NCI-H2196 treated with DMSO at 0.1 percent for 48 hours (cell line): ENCODE results near the gene ZNF778.
A peak's percentile ranks its signal among the peaks of the same experiment; 100 is the strongest.
"Not testable (repeated sequence)": the region's sequence is repeated elsewhere in the genome, so short reads cannot be mapped to it uniquely, and the experiment has no call there.

Experiments used
- DNase-seq: peaks from one replicate; lab custom pipeline; 2025; ENCODE audit not compliant: unreplicated experiment; lab: John Stamatoyannopoulos, UW

The ZNF778 gene

DNA sequence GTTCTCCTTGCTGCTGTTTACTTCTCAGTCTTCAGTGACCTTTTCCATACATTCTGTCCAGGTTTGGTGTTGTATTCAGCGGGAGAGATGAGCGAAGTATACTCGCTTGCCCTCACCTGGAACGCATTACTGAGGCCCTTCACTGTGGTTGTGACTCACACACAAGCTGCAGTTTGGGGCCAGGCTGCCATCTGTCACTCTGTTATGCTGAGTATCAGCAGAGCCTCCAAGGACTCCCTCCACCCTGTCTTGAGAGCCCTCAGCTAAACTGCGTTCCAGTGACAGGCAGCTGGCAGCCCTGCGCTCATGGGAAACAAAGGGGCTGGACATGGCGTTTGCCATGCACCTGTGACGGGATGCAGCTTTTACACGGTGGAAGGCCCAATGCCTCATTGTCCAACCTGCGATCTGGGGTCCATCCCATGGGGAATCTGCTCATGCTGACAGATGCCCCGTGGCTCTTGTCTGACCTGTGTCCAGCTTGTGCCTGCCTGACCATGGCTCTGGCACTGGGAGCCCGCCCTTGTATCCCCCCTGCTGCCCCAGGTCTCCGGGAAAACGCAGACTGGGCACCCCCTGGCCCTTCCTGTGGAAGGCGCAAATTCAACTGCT, 6.5 kb upstream of the ZNF778 start:
- DNase-seq = no peak

DNA sequence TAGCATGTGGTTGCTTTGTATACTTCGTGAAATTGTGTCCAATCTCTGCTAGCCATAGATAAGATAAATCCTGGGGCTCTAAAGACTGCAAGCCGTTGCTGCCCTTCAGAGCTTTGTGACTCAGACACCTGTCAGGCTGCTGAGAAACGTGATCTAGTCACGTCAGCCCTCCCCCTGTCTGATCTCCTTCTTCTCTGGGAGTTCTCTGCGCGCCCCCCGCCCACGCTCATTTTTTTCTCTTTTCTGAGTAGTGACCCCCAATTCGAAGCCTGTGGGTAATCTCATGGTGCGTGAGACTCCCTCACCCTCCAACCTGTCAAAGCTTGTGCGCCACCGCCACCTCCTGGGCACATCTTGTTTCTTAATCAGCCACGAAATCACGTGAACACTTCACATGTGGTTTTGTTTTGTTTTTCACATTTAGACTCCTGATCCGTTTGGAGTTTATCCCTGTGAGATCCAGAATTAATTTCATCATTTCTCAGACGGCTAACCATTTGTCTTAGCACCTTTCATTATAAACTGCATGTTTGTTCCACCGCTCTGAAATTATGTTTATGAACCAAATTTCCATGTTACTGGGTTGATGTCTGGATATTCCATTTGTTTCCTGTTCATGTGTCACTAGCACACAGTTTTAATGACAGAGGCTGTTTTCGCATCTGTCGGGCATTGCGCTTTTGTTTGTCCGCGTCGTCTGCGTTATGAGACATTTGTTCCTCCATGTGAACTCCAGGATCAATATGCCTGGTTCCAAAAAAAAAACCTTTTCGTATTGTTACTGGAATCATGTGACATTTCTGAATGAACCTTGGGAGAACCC, 977 bp upstream of the ZNF778 start:
- DNase-seq = peak; percentile 8

DNA sequence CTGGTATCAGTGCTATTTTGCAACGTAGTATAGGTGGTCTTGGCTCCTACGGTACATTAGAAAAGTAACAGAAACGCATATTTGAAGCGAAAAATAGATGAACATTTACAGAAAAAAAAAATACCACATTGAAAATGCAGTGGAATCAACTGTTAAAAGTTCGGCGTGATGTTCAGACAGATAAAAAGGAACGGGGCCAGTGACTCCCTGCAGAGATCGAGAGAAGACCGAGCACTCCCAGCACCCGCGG, 440 bp upstream of the ZNF778 start:
- DNase-seq = no peak

DNA sequence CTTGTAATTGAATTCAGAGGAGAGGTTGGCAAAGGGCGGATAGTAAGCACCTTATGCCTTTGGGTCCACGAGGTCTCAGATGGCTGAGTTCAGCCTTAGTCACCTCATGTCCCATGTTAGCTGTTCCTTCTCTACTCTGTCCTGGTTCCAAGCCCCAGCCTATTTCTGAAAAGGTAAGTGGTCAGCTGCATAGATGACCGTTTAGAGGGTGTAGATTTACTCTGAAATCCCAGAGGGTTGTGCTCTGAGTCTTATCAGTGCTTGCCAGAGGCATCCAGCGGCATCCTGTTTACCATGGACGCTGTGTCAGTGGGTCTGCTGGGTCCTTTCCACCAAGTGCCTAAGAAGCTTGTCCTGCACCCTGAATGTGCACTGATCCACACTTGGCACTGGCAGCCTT, 1.9 kb downstream of the ZNF778 start:
- no peak for DNase-seq

DNA sequence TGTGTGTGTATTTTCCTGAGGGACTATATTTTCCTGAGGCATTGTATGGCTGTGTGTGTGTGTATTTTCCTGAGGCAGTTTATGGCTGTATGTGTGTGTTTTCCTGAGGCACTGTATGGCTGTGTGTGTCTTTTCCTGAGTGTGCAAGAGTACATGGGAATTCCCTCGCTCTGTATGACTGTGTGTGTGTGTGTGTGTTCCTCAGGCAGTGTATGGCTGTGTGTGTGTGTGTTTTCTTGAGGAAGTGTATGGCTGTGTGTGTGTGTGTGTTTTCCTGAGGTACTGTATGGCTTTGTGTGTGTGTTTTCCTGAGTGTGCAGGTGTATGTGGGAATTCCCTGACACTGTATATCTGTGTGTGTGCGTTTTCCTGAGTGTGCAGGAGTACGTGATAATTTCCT, 4.1 kb downstream of the ZNF778 start:
- no peak for DNase-seq

DNA sequence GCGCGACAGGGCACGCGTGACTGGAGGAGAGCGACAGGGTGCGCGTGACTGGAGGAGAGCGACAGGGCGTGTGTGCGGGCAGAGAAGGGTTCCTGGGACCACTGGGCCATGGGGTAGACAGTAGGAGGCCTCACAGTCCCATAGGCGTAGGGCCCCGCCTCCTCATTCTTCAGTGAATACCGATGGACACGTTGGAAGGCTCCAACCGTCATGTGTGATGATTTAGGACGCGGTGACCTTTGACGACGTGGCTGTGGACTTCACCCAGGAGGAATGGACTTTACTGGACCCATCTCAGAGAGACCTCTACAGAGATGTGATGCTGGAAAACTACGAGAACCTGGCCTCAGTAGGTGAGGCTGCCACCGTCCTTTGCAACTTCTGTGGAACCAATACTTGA, 5.4 kb downstream of the ZNF778 start:
- DNase-seq = no peak

DNA sequence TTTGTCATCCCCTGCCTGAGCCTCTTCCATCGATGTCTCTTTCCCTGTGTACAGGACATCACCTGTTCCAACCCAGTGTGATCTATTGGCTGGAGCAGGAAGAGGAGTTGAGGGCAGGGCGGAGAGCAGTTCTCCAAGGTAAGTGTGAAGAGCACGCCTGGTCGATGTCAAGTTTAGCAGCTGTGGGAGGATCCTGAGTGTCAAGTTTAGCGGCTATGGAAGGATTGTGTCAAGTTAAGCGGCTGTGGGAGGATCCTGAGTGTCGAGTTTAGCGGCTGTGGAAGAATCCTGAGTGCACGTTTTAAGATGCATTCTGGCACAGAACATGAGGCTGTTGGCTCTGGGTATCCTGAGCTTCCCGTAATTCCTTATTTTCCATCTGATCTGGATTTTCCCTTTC, 7.2 kb downstream of the ZNF778 start:
- no peak for DNase-seq

DNA sequence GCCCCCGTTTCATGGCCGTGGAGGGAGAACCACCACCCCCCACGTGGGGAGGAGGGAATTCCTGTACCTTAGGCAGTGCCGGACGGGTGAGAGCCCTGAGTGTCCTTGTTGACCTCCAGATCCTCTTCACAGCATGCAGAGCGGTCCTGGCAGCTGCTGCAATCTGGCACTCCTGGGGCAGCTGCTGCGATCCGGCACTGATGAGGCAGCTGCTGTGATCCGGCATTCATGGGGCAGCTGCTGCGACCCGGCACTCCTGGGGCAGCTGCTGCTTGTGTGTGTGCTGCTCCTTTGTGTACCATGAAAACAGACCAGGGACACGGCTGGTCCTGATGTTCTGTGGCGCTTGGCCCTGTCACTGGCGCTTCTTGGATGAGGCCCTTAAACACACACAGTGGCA, 12.8 kb downstream of the ZNF778 start:
- DNase-seq = peak; percentile 20

DNA sequence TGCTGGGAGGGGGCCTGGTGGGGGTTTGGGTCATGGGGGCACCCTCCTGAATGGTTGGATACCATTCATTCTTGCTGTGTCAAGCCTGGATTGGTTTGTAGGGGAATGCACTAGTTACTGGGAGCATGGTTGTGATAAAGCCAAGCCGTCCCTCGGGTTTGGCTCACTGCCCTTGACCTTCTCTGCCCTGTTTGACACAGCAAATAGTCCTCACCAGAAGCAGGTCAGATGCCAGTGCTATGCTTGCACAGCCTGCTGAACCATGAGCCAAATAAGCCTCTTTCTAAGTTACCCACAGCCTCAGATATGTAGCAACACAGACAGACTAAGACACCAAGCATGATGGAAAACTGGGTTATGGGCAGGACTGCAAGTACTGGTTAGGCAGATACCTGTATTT, 14.6 kb downstream of the ZNF778 start:
- no peak for DNase-seq

DNA sequence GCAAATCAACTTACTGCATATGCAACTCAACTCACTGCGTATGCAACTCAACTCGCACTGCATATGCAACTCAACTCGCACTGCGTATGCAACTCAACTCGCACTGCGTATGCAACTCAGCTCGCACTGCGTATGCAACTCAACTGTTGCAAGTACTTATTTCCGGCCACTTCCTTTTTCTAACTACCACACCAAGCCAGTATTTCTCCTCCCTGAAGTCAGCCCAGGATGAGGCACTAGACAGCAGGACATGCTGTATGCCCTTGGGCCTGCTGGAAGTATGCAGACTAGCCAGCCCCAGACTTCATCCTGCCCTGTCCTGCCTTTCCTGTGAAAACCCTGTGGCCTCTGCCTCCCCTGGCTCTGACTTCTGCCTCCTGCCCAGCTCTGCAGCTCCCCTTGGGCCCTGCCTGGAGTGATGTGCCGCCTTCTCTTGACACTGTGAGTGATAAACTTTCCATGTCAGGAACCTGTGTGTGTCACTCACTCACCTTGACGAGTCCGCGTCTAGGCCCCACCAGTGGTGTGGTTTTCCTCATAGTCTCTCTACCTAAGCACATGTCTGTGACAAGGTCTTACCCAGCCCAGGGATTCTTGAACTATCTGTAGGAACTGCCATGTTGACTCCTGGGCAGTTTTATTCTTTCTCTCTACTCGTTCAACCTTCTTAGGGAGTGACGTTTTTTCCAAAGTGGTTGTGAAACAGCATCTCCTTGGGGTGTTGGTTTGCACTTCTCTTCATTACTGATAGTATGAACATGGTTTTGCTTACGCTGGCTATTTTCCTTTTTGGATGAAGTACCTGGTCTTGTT, 16.4 kb downstream of the ZNF778 start:
- DNase-seq = no peak

DNA sequence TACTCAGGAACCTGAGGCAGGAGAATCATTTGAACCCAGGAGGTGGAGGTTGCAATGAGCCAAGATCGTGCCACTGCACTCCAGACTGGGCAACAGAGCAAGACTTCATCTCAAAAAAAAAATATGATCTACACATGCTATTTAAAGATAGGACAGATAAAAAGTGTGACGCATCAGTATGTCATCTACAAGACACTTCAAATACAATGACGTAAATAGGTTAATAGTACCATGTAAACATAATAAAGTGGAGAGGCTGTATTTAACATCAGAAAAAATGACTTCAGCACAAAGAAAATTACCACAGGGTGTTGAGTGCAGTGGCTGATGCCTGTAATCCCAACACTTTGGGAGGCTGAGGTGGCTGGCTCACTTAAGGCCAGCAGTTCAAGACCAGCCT, 20.2 kb downstream of the ZNF778 start:
- DNase-seq = no peak

DNA sequence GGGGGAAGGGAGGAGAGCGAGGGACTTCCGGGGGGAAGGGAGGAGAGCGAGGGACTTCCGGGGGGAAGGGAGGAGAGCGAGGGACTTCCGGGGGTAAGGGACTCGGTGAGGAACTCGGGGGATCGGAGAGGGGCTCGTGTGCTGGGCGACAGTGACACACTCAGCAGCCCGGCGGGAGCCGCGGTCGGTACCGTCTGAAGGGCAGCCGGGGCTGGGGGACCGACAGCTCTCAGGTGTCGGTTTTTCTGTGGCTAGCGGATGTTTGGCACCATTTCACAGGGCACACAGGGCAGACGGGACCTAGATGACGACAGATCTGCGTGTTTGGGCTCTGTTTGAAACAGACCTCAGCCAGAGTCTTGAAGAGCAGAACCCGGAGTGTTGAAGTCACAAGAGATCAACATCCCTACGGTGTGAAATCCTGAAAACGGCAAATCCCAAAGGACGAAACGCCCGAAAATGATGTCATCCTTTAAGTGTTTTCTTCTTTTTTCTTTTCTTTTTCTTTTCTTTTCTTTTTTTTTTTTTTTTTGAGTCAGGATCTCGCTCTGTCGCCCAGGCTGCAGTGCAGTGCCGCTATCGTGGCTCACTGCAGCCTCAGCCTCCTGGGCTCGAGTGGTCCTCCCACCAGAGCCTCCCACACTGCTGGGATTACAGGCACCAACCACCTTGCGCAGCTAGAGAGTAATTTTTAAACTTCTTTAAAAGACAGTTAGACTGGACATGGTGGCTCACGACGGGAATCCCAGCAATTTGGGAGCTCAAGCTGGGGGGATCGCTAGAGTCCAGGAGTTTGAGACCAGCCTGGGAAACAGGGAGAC, 23.9 kb downstream of the ZNF778 start:
- DNase-seq = peak; percentile 15

DNA sequence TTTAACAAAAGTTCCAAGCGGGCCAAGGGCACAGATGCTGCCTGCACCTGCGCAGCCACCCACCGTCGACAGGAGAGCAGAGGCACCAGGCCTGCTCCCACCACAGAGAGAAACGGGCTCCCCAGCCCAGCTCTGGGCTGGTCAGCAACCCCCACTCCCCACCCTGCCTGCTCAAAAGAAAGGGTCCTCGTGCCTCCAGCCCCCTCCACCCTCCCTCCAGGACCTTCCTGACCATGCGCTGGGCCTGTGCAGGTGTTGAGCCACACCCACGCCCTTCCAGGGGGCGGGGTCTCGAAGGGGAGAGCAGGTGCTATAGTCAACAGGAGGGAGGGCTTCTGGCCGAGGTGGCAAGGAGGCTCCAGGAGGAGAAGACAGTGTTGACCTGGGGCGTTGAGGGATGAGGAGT, 25.3 kb downstream of the ZNF778 start:
- no peak for DNase-seq

DNA sequence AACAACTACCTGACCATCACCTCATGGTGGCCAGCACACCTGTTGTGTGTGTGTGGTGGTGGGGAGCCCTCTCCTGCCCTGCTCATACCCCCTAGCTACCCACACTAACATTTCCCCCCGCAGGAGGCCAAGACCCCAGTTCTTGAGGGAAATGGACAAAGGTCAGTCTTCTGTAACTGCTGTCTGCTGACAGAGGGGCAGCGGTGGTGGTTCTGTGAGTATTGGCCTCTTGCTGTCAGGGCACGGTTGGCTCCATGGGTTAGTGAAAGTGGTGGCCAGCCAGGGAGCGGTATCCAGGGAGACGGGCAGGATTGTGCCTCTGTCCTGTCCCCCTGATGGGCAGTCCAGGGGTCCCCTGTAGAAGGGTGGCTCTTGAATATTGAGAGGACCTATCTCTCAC, 26.2 kb downstream of the ZNF778 start:
- DNase-seq = no peak

DNA sequence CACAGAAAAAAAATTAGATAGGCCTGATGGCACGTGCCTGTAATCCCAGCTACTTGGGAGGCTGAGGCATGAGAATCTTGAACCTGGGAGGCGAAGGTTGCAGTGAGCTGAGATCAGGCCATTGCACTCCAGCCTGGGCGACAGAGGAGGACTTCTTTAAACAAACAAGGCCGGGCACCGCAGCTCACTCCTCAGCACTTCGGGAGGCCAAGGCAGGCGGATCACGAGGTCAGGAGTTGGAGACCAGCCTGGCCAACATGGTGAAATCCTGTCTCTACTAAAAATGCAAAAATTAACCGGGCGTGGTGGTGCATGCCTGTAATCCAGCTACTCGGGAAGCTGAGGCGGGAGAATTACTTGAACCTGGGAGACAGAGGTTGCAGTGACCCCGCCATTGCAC, 26.8 kb downstream of the ZNF778 start:
- DNase-seq = not testable (repeated sequence)

DNA sequence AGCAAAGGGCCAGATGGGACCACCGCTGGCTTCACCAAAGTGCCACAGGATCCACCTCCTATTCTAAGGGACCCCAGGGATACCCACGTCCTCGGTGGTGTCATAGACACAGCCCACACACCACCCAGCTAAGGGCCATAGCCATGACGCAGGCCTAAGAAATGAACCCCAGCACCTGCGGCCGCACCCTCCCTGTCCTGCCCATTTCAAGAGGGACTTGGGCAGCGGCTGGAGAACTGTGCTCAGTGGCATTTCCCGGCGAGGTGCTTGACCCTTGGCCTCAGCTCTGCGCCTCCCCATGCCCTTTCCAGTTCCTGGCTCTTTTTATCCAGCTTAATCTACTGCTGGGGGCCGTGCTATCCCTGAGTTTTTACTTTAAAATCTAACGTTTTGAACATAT, 27.3 kb downstream of the ZNF778 start:
- DNase-seq = no peak

DNA sequence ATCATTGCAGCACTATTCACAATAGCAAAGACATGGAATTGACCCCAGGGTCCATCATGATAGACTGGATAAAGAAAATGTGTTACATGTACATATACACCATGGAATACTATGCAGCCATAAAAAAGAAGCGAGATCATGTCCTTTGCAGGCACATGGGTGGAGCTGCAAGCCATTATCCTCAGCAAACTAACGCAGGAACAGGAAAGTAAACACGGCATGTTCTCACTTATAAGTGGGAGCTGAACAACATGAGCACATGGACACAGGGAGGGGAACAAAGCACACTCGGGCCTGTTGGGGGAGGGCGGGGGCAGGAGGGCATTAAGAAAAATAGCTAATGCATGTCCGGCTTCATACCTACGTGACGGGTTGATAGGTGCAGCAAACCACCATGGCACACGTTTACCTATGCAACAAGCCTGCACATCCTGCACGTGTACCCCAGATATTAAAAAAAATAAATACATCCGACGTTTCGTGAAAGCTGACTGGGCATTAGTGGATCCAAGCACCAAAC, 28.9 kb downstream of the ZNF778 start:
- no peak for DNase-seq

DNA sequence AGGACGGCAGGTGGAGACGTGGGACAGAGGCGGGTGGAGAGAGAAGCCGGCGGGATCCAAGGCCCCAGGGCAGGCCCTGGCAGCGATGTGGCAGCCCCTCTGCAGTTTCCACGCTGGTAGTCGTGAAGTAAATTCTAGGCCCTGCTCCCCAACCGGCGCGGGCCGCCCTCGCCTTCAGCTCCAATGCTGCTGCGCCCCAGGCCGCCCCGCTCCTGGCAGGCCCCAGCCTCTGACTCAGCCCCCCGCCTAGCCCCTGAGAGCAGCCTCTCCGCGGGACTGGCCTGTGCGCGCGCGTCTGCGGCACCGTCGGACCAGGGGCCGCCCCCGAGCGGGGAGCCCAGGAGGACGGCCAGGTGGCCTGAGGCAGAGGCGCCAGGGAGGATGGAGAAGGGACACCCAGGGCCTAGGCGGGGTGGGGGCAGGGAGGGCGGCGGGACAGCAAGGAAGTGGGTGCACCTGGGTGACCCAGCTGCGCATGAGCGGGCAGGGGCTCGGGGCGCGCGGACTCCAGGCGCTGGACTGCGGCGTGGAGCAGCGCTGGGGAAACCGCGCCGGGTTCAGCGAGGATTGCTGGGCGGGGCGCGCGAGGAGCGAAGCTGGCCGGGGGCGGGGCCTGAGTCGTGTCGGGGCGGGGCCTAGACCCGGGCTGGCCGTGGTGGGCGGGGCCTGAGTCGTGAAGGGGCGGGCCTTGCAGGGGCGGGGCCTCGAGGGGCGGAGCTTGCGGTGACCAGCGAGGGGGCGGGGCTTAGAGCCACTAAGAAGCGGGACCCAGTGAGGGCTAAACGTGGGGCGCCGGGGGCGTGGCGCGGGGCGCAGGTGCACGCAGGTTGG, 29.6 kb downstream of the ZNF778 start:
- DNase-seq = peak; percentile 75

DNA sequence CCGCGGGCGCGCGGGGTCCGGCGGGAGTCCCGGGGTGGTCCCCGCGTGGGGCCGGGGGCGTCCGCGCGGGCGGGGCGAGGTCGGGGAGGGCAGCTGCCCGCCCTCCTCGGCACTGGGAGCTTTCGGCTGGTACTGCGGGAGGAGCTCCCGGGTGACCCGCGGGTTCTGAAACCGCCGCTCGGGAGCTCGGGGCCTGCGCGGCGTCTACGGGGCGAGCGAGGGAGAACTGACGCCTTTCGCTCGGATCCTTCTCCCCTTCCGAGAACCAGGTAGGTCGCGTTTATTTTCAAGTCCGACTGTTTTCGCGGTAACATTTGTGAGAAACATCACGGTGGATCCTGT, 30.2 kb downstream of the ZNF778 start:
- DNase-seq = not testable (repeated sequence)

DNA sequence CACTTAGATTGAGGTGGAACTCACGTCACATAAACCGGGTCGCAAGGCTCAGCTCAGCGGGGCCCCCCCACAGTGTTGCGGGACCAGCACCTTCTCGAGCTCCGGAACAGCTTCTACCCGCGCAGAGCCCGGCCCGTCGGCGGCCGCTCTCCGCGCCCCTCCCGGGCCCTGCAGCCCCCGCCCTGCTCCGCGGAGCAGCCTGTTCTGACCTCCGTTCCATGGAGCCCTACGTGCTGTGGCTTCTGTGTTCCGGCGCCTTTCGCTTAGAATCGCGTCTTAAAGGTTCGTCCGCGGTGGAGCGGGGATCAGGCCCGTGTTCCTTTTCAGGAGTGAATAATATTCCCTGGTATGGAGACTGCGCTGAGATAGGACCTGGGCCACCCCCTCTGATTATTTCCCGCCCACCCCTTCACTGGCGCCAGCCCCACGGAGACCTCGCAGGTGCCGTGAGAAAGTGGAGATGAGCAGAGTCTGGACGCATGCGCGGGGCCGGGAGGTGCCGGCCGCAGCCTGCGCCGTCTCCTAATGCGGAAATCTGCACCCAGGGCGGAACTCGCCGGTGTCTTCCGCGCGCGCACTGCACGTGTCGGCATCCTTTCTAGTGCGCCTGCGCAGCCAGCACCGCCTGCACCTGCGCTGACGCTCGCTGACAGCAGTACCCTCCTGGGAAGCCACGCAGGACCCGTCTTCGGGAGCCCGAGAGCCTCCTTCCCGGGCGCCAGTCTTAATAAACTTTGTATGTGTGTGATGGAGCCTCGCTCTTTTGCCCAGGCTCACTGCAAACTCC, 30.9 kb downstream of the ZNF778 start:
- no peak for DNase-seq
